Choroid plexus epithelial cell (primary cell): ENCODE data around the gene RHPN2.
A peak's percentile ranks its signal among the peaks of the same experiment; 100 is the strongest.
"Not testable (repeated sequence)": the region's sequence is repeated elsewhere in the genome, so short reads cannot be mapped to it uniquely, and the experiment has no call there.

Experiments used
- DNase-seq: peaks from one replicate; pipeline ENCODE4 v3.0.0-alpha.2; 2010; ENCODE audit warnings: low read depth
- H3K4me3 ChIP-seq: 2 replicates; pipeline ENCODE4 v1.5.1; 2011; ENCODE audit warnings: low read depth, mild to moderate bottlenecking, control low read depth, low read length, moderate library complexity
- TF ChIP-seq, protein P1 (sequence below): conservative IDR thresholded peaks from 2 replicates; pipeline ENCODE4 v1.5.1; 2011; ENCODE audit warnings: low read depth, mild to moderate bottlenecking, control low read depth, inconsistent platforms, low read length, moderate library complexity

The RHPN2 gene

GRCh38 chr19:32945260-32945659, 119.4 kb downstream of the RHPN2 start:
- TF ChIP-seq, protein P1, sequence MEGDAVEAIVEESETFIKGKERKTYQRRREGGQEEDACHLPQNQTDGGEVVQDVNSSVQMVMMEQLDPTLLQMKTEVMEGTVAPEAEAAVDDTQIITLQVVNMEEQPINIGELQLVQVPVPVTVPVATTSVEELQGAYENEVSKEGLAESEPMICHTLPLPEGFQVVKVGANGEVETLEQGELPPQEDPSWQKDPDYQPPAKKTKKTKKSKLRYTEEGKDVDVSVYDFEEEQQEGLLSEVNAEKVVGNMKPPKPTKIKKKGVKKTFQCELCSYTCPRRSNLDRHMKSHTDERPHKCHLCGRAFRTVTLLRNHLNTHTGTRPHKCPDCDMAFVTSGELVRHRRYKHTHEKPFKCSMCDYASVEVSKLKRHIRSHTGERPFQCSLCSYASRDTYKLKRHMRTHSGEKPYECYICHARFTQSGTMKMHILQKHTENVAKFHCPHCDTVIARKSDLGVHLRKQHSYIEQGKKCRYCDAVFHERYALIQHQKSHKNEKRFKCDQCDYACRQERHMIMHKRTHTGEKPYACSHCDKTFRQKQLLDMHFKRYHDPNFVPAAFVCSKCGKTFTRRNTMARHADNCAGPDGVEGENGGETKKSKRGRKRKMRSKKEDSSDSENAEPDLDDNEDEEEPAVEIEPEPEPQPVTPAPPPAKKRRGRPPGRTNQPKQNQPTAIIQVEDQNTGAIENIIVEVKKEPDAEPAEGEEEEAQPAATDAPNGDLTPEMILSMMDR: no peak
- DNase-seq: no peak
- no peak overlapping the region for H3K4me3 ChIP-seq

DNA sequence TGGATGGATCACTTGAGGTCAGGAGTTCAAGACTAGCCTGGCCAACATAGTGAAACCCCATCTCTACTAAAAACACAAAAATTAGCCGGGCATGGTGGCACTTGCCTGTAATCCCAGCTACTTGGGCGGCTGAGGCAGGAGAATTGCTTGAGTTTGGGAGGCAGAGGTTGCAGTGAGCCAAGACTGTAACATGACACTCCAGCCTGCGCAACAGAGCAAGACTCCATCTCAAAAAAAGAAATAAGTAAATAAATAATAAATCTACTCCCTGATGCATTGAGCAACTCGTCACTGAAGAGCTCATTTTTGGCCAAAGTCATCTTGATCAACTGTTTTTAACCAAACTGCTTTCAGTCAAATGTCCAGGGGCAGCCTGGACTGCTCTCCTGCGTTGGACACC, 123.4 kb downstream of the RHPN2 start:
- DNase-seq: peak; percentile 21
- not testable (repeated sequence) for H3K4me3 ChIP-seq

DNA sequence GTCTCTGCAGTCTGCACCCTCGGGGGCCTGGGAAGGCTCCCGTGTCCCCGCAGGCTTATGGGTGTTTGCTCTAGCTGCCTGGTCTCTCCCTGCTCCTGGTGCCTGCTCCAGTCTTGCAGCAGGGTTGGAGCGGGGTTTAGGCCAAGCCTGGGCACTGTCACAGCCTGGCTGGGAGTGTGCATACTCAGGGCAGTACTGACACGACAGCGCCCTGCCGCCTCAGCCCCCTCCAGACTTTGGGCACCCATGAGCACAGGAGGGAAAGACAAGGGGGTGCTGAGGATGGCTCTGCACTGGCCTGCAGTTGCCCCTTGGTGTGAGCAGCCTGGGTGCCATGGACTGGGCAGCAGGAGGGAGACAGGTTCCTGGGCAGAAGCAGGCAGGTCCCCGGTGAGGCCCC, 128.6 kb downstream of the RHPN2 start:
- H3K4me3 ChIP-seq: no peak overlapping the region
- TF ChIP-seq, protein P1: no peak
- DNase-seq: no peak

- no peak for DNase-seq
These were observed 129.1 kb downstream of the RHPN2 start for GRCh38 chr19:32935629-32936028.

GRCh38 chr19:32933571-32933970, 131.1 kb downstream of the RHPN2 start:
- DNase-seq: no peak
- TF ChIP-seq, protein P1: no peak
- H3K4me3 ChIP-seq: no peak overlapping the region

More at GRCh38 chr19:32935629-32936028, 129.1 kb downstream of the RHPN2 start:
- no peak overlapping the region for H3K4me3 ChIP-seq
- TF ChIP-seq, protein P1: no peak

DNA sequence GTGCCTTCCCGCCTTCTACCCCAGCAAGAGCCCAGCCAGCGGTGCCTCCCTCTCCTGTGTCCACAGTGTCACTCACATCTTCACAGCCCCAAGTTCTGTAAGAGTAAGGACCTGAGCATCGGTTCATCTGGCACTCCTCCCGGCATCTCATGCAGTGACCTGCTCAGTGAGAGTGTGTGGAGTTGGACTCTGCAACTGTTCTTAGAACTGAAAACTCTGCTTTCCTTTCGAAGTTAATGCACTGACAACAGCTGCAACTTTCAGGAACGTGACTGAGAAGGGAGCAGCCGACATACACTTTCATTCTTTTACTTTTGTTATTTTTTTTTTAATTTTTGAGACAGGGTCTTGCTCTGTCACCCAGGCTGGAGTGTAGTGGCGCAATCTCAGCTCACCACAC, 134.1 kb downstream of the RHPN2 start:
- TF ChIP-seq, protein P1: no peak
- DNase-seq: no peak
- no peak overlapping the region for H3K4me3 ChIP-seq

- DNase-seq: peak; percentile 7
- TF ChIP-seq, protein P1: no peak
These were observed 135.9 kb downstream of the RHPN2 start for GRCh38 chr19:32928806-32929205.

More at GRCh38 chr19:32928806-32929205, 135.9 kb downstream of the RHPN2 start:
- no peak overlapping the region for H3K4me3 ChIP-seq
